ENCODE data around the gene ARHGAP26.

- no peak for TF ChIP-seq EZH2 (IDR thresholded peaks at IDR 0.05; ENCODE audit: low read length)
- TF ChIP-seq, protein P1, sequence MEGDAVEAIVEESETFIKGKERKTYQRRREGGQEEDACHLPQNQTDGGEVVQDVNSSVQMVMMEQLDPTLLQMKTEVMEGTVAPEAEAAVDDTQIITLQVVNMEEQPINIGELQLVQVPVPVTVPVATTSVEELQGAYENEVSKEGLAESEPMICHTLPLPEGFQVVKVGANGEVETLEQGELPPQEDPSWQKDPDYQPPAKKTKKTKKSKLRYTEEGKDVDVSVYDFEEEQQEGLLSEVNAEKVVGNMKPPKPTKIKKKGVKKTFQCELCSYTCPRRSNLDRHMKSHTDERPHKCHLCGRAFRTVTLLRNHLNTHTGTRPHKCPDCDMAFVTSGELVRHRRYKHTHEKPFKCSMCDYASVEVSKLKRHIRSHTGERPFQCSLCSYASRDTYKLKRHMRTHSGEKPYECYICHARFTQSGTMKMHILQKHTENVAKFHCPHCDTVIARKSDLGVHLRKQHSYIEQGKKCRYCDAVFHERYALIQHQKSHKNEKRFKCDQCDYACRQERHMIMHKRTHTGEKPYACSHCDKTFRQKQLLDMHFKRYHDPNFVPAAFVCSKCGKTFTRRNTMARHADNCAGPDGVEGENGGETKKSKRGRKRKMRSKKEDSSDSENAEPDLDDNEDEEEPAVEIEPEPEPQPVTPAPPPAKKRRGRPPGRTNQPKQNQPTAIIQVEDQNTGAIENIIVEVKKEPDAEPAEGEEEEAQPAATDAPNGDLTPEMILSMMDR (optimal IDR thresholded peaks at IDR 0.05 in 1 of 3, IDR thresholded peaks at IDR 0.05 in 1 of 3, conservative IDR thresholded peaks at IDR 0.05 in 1 of 3; ENCODE audit: extremely low read depth in 1 of 3, insufficient read depth in 2 of 3, low read length in 3 of 3): no peak
These were observed 64.3 kb downstream of the ARHGAP26 start for GRCh38 chr5:142834504-142834903.

All from keratinocyte (primary cell).